ENCODE data around the gene SMCHD1. TPM values are rescaled to one million over a fixed set of nuclear protein-coding genes. Genes with fewer than 3 reads are reported as not detected.
"Not testable (repeated sequence)": the region's sequence is repeated elsewhere in the genome, so short reads cannot be mapped to it uniquely, and the experiment has no call there.

The SMCHD1 gene
- total RNA-seq, 1 donor from 2014 or later: 46.4 TPM

DNA sequence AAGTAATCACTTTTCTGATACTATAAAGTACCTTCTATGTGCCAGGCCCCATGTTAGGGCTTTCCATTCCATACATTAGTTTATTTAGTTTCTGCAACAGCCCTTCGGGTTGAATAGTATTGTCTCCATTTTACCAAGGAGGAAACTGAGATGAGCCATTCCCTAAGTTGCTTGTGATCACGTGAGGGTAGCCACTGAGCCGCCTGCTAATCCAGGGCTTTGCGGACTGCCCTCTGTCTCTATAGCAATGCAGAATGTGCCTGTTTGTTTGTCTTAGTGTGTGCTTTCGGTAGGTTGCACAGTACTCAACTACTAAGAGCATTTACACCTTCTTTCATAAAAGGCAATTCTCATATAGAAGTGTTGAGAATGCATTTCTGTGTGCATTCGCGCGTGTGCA is 196.2 kb downstream of the SMCHD1 start:
- DNase-seq (ENCODE audit: low read depth in 2 of 2): no peak

DNA sequence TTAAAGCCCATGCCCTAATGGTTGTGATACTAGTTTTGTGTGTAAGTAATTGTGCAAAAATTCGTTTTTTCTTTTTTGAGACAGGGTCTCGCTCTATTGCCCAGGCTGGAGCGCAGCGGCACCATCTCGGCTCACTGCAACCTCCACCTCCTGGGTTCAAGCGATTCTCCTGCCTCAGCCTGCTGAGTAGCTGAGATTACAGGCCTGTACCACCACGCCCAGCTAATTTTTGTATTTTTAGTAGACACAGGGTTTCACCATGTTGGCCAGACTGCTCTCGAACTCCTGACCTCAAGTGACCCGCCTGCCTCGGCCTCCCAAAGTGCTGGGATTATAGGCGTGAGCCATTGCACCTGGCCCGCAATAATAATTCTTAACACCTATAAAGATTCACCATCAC is 196.9 kb downstream of the SMCHD1 start:
- not testable (repeated sequence) for DNase-seq (ENCODE audit: low read depth in 2 of 2)

DNA sequence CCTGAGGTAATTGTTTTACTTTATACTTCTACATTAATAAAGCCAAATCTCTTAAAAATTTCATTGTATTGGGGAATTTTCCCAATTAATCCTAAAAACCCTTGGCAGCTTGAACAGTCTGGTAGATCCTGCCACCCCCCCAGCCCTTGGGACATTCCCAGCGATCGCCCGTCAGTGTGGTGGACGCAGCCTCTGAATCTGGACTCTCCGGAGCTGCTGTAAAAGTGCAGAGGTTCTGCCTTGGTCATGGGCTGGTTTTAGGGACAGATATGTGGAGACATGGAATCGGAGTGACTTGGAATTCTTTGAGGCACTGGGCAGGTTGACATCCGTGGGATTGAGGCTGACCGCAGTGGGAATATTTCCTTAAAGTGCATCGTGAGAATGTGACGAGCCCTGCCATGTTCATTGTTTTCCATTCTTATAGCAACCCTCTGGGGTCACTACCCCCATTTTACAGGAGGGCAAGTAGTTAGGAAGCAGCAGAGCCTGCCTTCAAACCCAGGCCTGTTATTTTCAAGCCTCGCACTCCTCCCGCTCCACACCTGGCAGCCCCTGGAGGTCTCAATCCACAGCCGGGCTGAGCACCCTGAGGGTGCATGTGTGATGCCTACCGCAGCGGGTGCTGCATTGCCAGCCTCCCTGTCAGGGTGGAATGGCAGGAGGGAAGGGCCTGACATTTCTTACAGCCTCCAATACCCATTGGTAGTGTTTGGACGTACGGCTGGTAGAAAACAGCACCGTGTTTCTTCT is 197.8 kb downstream of the SMCHD1 start:
- DNase-seq (ENCODE audit: low read depth in 2 of 2): no peak

DNA sequence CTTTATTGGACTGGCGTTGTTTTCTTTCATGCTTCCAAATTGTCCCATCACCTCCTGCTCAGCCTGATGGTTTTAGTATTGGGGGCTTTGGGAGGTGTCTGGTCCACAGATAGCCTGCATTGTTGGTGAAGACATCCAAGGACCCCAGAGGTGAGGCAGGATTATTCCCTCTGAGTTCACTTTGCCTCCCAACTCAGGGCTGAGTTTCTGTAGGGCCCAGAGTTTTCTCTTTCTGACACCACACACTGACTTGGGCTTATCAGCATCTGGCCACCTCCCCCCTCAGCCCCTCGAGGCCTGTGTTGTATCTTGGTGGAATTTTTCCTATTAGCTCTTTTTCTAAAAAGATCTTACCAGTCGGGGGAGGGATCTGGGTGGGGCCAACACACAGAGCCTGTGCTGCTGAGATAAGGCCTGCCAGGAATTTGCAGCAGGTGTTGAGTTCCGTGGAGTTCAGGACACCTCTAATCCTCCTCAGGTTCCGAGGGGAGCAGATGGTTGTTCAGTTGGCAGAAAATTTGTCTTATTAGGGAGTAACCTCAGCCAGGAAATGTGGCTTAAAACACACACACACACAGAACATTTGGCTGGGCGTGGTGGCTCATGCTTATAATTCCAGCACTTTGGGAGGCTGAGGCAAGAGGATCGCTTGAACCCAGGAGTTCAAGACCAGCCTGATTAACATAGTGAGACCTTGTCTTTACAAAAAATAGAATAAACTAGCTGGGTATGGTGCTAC is 198.6 kb downstream of the SMCHD1 start:
- no peak for DNase-seq (ENCODE audit: low read depth in 2 of 2)

Other genes starting within 250 kb of the SMCHD1 start
- 7.0 and 9.1 TPM in 2 replicates for gene METTL4, start 84.2 kb upstream of the SMCHD1 start, total RNA-seq
- 3.2 and 13.1 TPM in 2 replicates for gene NDC80, start 84.2 kb upstream of the SMCHD1 start, total RNA-seq
- 3.3 and 4.8 TPM in 2 replicates for gene EMILIN2, start 191.3 kb downstream of the SMCHD1 start, total RNA-seq